SK-N-SH treated with all-trans-retinoic acid at 6 μM for 48 hours (cell line): Measurements from ENCODE around the gene HAUS8.

Experiments used
- ATAC-seq: fragments of 200-7000 bp; cut with Tn5 transposase; 3 replicates; pipeline ENCODE4 v1.9.1; 2020; ENCODE audit warnings: mild to moderate bottlenecking, moderate library complexity
- ARNTL ChIP-seq: fragments of 450-650 bp; formaldehyde crosslinking; IDR thresholded peaks from 2 replicates; pipeline ENCODE4 v1.5.0; 2020; ENCODE audit warnings: low read depth, mild to moderate bottlenecking, moderate library complexity, borderline replicate concordance
- BACH2 ChIP-seq: fragments of 250-450 bp; sonication (Bioruptor Pico); IDR thresholded peaks from 2 replicates; pipeline ENCODE4 v1.9.0; 2021; ENCODE audit warnings: mild to moderate bottlenecking, borderline replicate concordance
- CREB5 ChIP-seq: fragments of 250-450 bp; sonication (Bioruptor Pico); IDR thresholded peaks from 2 replicates; pipeline ENCODE4 v1.5.1; 2020; ENCODE audit warnings: low read depth, mild to moderate bottlenecking, moderate library complexity
- CSDC2 ChIP-seq: fragments of 250-450 bp; sonication (Bioruptor Pico); IDR thresholded peaks from 2 replicates; pipeline ENCODE4 v1.5.0; 2020; ENCODE audit warnings: mild to moderate bottlenecking, moderate library complexity
- CSRNP3 ChIP-seq: fragments of 250-450 bp; sonication (Bioruptor Pico); IDR thresholded peaks from 2 replicates; pipeline ENCODE4 v1.5.1; 2021; ENCODE audit warnings: mild to moderate bottlenecking, moderate library complexity
- ESRRG ChIP-seq: fragments of 250-450 bp; sonication (Bioruptor Pico); IDR thresholded peaks from 2 replicates; pipeline ENCODE4 v1.6.1; 2021; ENCODE audit warnings: mild to moderate bottlenecking
- GLIS3 ChIP-seq: fragments of 250-450 bp; sonication (Bioruptor Pico); IDR thresholded peaks from 2 replicates; pipeline ENCODE4 v1.5.0; 2020; ENCODE audit warnings: mild to moderate bottlenecking, moderate library complexity
- ISL1 ChIP-seq: fragments of 250-450 bp; sonication (Bioruptor Pico); IDR thresholded peaks from 2 replicates; pipeline ENCODE4 v2.1.2; 2022; ENCODE audit warnings: mild to moderate bottlenecking, moderate library complexity
- OSR1 ChIP-seq: fragments of 250-450 bp; sonication (Bioruptor Pico); IDR thresholded peaks from 2 replicates; pipeline ENCODE4 v1.8.0; 2022; ENCODE audit warnings: moderate library complexity, mild to moderate bottlenecking, inconsistent platforms
- PATZ1 ChIP-seq: fragments of 250-450 bp; sonication (Bioruptor Pico); IDR thresholded peaks from 2 replicates; pipeline ENCODE4 v1.8.0; 2020; ENCODE audit warnings: mild to moderate bottlenecking, moderate library complexity, borderline replicate concordance
- POU6F1 ChIP-seq: fragments of 250-450 bp; sonication (Bioruptor Pico); IDR thresholded peaks from 2 replicates; pipeline ENCODE4 v1.8.0; 2021; ENCODE audit warnings: low read depth, mild to moderate bottlenecking, moderate library complexity, borderline replicate concordance
- PPARA ChIP-seq: fragments of 250-450 bp; sonication (Bioruptor Pico); IDR thresholded peaks from 2 replicates; pipeline ENCODE4 v1.5.0; 2020; ENCODE audit warnings: mild to moderate bottlenecking, borderline replicate concordance
- RARB ChIP-seq: fragments of 250-450 bp; sonication (Bioruptor Pico); IDR thresholded peaks from 2 replicates; pipeline ENCODE4 v1.8.0; 2021; ENCODE audit warnings: mild to moderate bottlenecking, moderate library complexity
- TCF4 ChIP-seq: fragments of 250-450 bp; sonication (Bioruptor Pico); IDR thresholded peaks from 2 replicates; pipeline ENCODE4 v1.8.0; 2021; ENCODE audit warnings: mild to moderate bottlenecking, moderate library complexity, borderline replicate concordance
- TOX ChIP-seq: fragments of 250-450 bp; sonication (Bioruptor Pico); IDR thresholded peaks from 2 replicates; pipeline ENCODE4 v1.8.0; 2021; ENCODE audit warnings: mild to moderate bottlenecking, moderate library complexity, borderline replicate concordance
- TSHZ2 ChIP-seq: fragments of 250-450 bp; sonication (Bioruptor Pico); IDR thresholded peaks from 2 replicates; pipeline ENCODE4 v1.5.0; 2020; ENCODE audit warnings: mild to moderate bottlenecking, moderate library complexity
- ZC3H10 ChIP-seq: fragments of 250-450 bp; sonication (Bioruptor Pico); IDR thresholded peaks from 2 replicates; pipeline ENCODE4 v1.5.1; 2021; ENCODE audit warnings: mild to moderate bottlenecking, moderate library complexity
- ZFP3 ChIP-seq: fragments of 250-450 bp; sonication (Bioruptor Pico); IDR thresholded peaks from 2 replicates; pipeline ENCODE4 v1.5.0; 2020; ENCODE audit warnings: mild to moderate bottlenecking, moderate library complexity
- ZFP30 ChIP-seq: fragments of 450-650 bp; formaldehyde crosslinking; IDR thresholded peaks from 2 replicates; pipeline ENCODE4 v1.5.0; 2022; ENCODE audit warnings: mild to moderate bottlenecking, moderate library complexity

The HAUS8 gene

GRCh38 chr19:17031741-17032140 lies 43.5 kb downstream of the HAUS8 start (continued):
- TF ChIP-seq BACH2 (no peak), CREB5 (CRISPR knock-in tag) (no peak), OSR1 (no peak), POU6F1 (CRISPR knock-in tag) (no peak), ZFP30 (no peak)

- ATAC-seq: no peak
- TF ChIP-seq BACH2 (no peak), TCF4 (CRISPR knock-in tag) (no peak), ARNTL (no peak), CSRNP3 (CRISPR knock-in tag) (no peak), GLIS3 (CRISPR knock-in tag) (no peak), ISL1 (CRISPR knock-in tag) (no peak), RARB (CRISPR knock-in tag) (no peak), TSHZ2 (no peak), ESRRG (CRISPR knock-in tag) (no peak), TOX (CRISPR knock-in tag) (no peak), ZC3H10 (CRISPR knock-in tag) (no peak), PPARA (no peak), CSDC2 (no peak)
Measured at GRCh38 chr19:17027535-17027975, 47.7 kb downstream of the HAUS8 start.

GRCh38 chr19:17026706-17027534 lies 48.3 kb downstream of the HAUS8 start, which contains the start of gene CPAMD8:
Gene CPAMD8, minus strand, starts transcription at chr19:17026810. Its CDS starts 168 bp downstream, at chr19:17026642.
- ATAC-seq: no peak
- TF ChIP-seq ESRRG (CRISPR knock-in tag) (no peak), ZFP30 (no peak), PATZ1 (no peak), TSHZ2 (no peak), ZFP3 (CRISPR knock-in tag) (no peak), ARNTL (no peak), CSDC2 (no peak), BACH2 (no peak), CREB5 (CRISPR knock-in tag) (no peak), GLIS3 (CRISPR knock-in tag) (no peak), PPARA (no peak)
